Adrenal gland (tissue), 5 donors: ENCODE results near the gene CHRNA3.

ENCODE experiments used
- POLR2A ChIP-seq, 2 donors: fragments of 450-650 bp; IDR thresholded peaks; one replicate each; pipeline ENCODE4 v1.6.1; 2017; ENCODE audit warnings: antibody characterized with exemption in 2 of 2, mild to moderate bottlenecking in 2 of 2, moderate library complexity in 1 of 2
- TF ChIP-seq, protein P1 (sequence below), 6 experiments: fragments of 450-650 bp in 4 of 6; fragments of 200-600 bp in 2 of 6; sonication (generic) in 1 of 6; IDR thresholded peaks; 1 replicate in 5 of 6; 2 replicates in 1 of 6; pipeline versions ENCODE4 v1.5.1 to v1.8.0; 2016 to 2021; ENCODE audit warnings: antibody characterized with exemption in 6 of 6, mild to moderate bottlenecking in 2 of 6, moderate library complexity in 1 of 6
- donor health status: DM: no; HTN: no; CAD: no.

DNA sequence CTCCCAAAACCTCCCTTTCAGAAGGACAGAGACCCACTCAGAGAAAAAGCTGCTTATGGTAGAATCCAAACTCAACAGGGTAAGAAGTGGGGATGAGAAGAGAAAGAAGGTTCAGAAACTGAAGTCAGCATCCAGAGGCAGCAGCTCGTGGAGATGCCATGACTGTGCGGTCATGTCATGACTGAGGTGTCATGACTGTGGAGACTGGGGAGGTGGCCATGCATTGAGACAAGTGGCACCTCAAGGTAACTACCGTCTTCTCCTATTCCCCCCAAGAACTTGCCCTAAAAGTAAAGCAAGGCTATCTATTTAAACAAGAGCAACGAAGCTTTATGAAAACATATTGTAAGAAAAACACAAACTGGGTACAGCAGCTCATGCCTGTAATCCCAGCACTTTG, 15.1 kb downstream of the CHRNA3 start:
- TF ChIP-seq POLR2A (IDR thresholded peaks at IDR 0.05), result no peak
- TF ChIP-seq, protein P1, sequence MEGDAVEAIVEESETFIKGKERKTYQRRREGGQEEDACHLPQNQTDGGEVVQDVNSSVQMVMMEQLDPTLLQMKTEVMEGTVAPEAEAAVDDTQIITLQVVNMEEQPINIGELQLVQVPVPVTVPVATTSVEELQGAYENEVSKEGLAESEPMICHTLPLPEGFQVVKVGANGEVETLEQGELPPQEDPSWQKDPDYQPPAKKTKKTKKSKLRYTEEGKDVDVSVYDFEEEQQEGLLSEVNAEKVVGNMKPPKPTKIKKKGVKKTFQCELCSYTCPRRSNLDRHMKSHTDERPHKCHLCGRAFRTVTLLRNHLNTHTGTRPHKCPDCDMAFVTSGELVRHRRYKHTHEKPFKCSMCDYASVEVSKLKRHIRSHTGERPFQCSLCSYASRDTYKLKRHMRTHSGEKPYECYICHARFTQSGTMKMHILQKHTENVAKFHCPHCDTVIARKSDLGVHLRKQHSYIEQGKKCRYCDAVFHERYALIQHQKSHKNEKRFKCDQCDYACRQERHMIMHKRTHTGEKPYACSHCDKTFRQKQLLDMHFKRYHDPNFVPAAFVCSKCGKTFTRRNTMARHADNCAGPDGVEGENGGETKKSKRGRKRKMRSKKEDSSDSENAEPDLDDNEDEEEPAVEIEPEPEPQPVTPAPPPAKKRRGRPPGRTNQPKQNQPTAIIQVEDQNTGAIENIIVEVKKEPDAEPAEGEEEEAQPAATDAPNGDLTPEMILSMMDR (IDR thresholded peaks at IDR 0.05), result no peak
